ENCODE data around the gene NHS.
A peak's percentile ranks its signal among the peaks of the same experiment; 100 is the strongest.

Gene NHS

DNA sequence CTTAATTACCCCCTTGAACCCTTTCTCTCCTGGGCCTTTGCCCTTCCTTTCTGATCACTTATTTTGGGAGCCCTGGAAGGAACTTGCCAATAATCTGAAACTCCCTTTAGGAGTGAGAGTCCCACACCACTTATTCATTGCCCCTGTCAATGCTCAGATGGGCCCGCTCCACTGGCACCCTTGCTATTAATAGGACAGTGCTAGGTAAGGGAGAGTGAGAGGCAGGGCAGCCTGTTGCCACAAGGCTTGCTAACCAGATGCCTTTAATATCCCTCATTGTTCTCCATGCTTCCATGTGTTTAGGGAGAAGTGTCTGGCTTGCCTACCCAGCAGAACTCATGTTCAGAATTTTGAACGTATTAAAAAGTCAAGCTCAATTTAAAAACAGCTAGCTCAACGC is 1.7 kb upstream of the NHS start:
- no peaks in the 10 kb centered on the region for H3K4me1 ChIP-seq (ENCODE audit: control insufficient read depth, insufficient read depth, low read length)
- no peaks in the 10 kb centered on the region for H3K36me3 ChIP-seq (ENCODE audit: control insufficient read depth, insufficient read depth, low read length)
- H3K27me3 ChIP-seq (ENCODE audit: control insufficient read depth, insufficient read depth, low read length, poor library complexity, severe bottlenecking), result peaks cover 24% of the 10 kb centered on the region
- WGBS, 2 experiments, result 79 to 89% methylated on average over 2 to 3 of the region's 3 CpGs
- H3K9me3 ChIP-seq (ENCODE audit: control insufficient read depth, low read length), result no peaks in the 10 kb centered on the region
- no peak overlapping the region for H3K27ac ChIP-seq (ENCODE audit: insufficient read depth, low read depth, low read length, poor library complexity, severe bottlenecking)
- H3K4me3 ChIP-seq (ENCODE audit: insufficient read depth, low read depth, low read length), result no peak overlapping the region

DNA sequence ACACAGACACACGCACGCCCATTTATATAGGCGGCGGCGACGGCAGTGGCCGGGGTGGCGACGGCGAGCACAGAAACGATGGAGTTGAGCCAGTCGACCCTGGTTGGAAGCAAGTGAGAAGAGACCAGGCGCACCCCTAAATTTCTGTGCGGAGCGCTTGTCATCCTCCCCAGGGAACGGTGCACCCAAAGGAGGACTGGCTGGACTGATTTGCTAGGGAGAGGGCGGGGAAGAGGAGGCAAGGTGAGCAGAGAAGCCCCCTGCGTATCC is 302 bp downstream of the NHS start:
- Histone ChIP-seq H3K4me1 (ENCODE audit: control insufficient read depth, insufficient read depth, low read length) (no peaks in the 10 kb centered on the region), H3K9me3 (ENCODE audit: control insufficient read depth, low read length) (no peaks in the 10 kb centered on the region), H3K27me3 (ENCODE audit: control insufficient read depth, insufficient read depth, low read length, poor library complexity, severe bottlenecking) (peaks cover 29% of the 10 kb centered on the region), H3K27ac (ENCODE audit: insufficient read depth, low read depth, low read length, poor library complexity, severe bottlenecking) (no peak overlapping the region), H3K4me3 (ENCODE audit: insufficient read depth, low read depth, low read length) (peak overlapping the region; percentile 55), H3K36me3 (ENCODE audit: control insufficient read depth, insufficient read depth, low read length) (no peaks in the 10 kb centered on the region)
- WGBS, 2 experiments, result 0% methylated on average over 18 of the region's 18 CpGs

DNA sequence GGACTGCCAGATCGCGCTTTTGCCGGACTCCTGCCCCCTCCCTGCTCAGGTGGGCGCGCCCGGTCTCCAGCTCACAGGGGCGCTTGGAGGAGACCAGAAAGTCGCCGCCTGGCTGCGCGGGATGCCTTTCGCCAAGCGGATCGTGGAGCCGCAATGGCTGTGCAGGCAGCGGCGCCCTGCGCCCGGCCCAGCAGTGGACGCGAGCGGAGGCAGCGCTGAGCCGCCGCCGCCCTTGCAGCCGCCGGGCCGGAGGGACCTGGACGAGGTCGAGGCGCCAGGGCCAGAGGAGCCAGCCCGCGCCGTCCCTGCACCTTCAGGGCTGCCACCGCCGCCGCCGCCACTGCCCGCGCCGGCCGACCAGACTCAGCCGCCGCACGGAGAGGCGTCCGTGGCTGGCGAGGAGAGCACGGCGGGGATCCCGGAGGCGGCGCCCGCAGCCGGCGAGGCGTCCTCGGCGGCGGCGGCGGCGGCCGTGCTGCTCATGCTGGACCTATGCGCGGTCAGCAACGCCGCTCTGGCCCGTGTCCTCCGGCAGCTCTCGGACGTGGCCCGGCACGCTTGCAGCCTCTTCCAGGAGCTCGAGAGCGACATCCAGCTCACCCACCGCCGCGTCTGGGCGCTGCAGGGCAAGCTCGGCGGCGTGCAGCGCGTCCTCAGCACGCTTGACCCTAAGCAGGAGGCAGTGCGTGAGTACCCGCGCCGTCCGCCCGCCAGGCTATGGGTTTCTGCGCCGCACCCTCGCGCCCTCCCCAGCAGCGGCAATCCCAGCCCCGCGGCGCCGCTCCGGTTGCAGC is 834 bp downstream of the NHS start:
- Histone ChIP-seq H3K27ac (ENCODE audit: insufficient read depth, low read depth, low read length, poor library complexity, severe bottlenecking) (no peak overlapping the region), H3K4me1 (ENCODE audit: control insufficient read depth, insufficient read depth, low read length) (no peaks in the 10 kb centered on the region), H3K27me3 (ENCODE audit: control insufficient read depth, insufficient read depth, low read length, poor library complexity, severe bottlenecking) (peaks cover 29% of the 10 kb centered on the region), H3K9me3 (ENCODE audit: control insufficient read depth, low read length) (no peaks in the 10 kb centered on the region), H3K4me3 (ENCODE audit: insufficient read depth, low read depth, low read length) (peak overlapping the region; percentile 55), H3K36me3 (ENCODE audit: control insufficient read depth, insufficient read depth, low read length) (no peaks in the 10 kb centered on the region)
- WGBS, 2 experiments, result 0% methylated on average over 103 of the region's 103 CpGs

DNA sequence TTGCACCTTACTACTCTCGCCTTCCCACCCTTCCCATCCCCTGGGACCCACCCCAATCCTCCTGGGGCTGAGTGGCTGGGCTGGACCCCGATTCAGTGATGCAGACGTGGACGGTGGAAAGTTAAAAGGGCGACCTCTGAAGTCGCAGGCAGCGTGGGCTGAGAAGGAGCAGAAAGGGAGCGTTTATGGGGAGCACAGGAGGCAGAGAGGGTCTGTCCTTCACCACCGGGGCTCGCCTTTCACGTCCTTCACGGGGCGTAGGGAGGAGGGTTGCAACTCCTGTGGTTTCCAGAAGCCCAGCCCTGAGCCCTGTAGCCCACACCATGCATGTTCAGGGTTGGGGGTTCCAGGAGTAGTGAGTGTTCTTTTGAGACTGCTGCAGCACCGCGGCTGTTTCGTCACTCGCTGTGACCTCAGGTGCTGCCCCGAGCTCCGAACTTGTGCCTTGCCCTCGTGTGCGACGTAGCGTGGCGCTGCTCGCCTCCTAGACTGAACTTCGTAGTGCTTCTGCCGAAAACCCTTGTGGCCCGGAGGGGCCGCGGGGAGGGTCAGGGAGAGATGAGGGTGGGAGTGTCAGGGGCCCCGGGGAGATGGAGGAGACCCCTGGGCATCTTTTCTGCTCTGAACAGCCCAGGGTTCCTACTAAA is 1.6 kb downstream of the NHS start:
- Histone ChIP-seq H3K27me3 (ENCODE audit: control insufficient read depth, insufficient read depth, low read length, poor library complexity, severe bottlenecking) (peaks cover 29% of the 10 kb centered on the region), H3K36me3 (ENCODE audit: control insufficient read depth, insufficient read depth, low read length) (no peaks in the 10 kb centered on the region), H3K4me1 (ENCODE audit: control insufficient read depth, insufficient read depth, low read length) (no peaks in the 10 kb centered on the region), H3K4me3 (ENCODE audit: insufficient read depth, low read depth, low read length) (peak overlapping the region; percentile 55), H3K9me3 (ENCODE audit: control insufficient read depth, low read length) (no peaks in the 10 kb centered on the region), H3K27ac (ENCODE audit: insufficient read depth, low read depth, low read length, poor library complexity, severe bottlenecking) (no peak overlapping the region)
- WGBS, 2 experiments, result 1% methylated on average over 31 of the region's 31 CpGs

DNA sequence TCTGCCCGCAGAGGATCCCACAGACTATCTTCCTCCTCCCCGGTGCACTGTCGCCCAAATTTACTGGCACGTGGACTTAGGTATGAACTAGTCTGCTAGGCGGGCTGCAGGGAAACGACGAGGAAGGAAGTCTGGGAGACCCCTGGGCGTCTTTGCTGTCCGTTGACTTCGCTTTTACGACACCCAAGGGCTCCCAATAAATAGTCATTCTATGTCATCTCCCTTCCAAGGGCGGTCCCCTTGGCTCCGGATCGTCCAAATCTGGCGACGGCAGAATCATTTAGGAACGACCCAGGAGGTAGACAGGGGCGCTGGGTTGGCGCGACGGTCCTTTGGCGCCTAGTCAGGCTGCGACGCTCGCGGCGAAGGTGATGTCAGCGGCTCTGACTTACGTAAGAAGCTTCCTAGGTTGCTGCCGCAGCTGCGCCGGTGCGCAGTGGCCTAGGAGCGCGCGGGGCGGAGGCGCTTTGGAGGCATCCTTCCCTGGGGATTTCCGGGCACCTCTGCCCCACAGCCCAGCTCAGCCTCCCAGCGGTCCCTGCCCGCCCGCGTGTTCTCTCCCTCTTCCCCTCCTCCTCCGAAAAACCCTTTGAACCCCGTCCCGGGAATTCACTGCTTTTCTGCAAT is 2.2 kb downstream of the NHS start:
- no peak overlapping the region for H3K27ac ChIP-seq (ENCODE audit: insufficient read depth, low read depth, low read length, poor library complexity, severe bottlenecking)
- no peaks in the 10 kb centered on the region for H3K4me1 ChIP-seq (ENCODE audit: control insufficient read depth, insufficient read depth, low read length)
- H3K36me3 ChIP-seq (ENCODE audit: control insufficient read depth, insufficient read depth, low read length), result no peaks in the 10 kb centered on the region
- H3K27me3 ChIP-seq (ENCODE audit: control insufficient read depth, insufficient read depth, low read length, poor library complexity, severe bottlenecking), result peaks cover 29% of the 10 kb centered on the region
- H3K4me3 ChIP-seq (ENCODE audit: insufficient read depth, low read depth, low read length), result peak overlapping the region; percentile 55
- WGBS, 2 experiments, result 1% methylated on average over 39 to 46 of the region's 46 CpGs
- no peaks in the 10 kb centered on the region for H3K9me3 ChIP-seq (ENCODE audit: control insufficient read depth, low read length)

DNA sequence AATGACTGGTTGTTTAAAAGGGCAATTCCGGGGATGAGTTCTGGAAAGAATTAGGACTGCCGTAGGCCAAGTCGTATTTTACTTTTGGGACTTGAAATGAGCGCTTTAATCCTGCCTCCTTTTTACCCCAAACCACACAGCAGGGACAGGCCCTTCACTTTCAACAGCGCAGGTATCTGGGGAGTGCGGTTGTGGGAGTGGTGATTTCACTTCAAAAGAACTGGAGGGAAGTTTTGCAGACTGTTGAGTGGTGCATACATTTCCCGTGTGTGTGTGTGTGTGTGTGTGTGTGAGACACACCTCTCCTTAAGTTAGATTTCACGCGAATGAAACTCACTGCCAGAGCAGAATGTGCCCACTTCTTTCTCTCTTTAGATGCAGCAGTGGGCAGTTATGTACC is 2.8 kb downstream of the NHS start:
- H3K9me3 ChIP-seq (ENCODE audit: control insufficient read depth, low read length), result no peaks in the 10 kb centered on the region
- 7 to 15% methylated on average over 4 to 8 of the region's 9 CpGs for WGBS, 2 experiments
- H3K4me1 ChIP-seq (ENCODE audit: control insufficient read depth, insufficient read depth, low read length), result no peaks in the 10 kb centered on the region
- H3K4me3 ChIP-seq (ENCODE audit: insufficient read depth, low read depth, low read length), result peak overlapping the region; percentile 55
- peaks cover 29% of the 10 kb centered on the region for H3K27me3 ChIP-seq (ENCODE audit: control insufficient read depth, insufficient read depth, low read length, poor library complexity, severe bottlenecking)
- no peaks in the 10 kb centered on the region for H3K36me3 ChIP-seq (ENCODE audit: control insufficient read depth, insufficient read depth, low read length)
- H3K27ac ChIP-seq (ENCODE audit: insufficient read depth, low read depth, low read length, poor library complexity, severe bottlenecking), result no peak overlapping the region

DNA sequence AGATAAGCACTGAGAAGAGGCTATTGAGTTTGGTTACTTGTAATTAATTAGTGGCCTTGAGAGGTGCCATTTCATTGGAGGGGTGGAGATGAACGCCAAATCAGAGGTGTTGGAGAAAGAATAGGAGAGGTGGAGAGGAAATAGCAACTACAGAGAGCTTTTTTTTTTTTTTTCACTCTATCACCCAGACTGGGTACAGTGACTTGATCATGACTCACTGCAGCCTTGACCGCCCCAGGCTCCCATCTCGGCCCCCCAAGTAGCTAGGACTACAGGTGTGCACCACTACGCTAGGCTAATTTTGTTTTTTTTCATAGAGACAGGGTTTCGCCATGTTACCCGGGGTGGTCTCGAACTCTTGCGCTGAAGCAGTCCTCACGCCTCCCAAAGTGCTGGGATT is 5.2 kb downstream of the NHS start:
- H3K4me1 ChIP-seq (ENCODE audit: control insufficient read depth, insufficient read depth, low read length), result no peaks in the 10 kb centered on the region
- H3K4me3 ChIP-seq (ENCODE audit: insufficient read depth, low read depth, low read length), result no peak overlapping the region
- H3K36me3 ChIP-seq (ENCODE audit: control insufficient read depth, insufficient read depth, low read length), result no peaks in the 10 kb centered on the region
- H3K27me3 ChIP-seq (ENCODE audit: control insufficient read depth, insufficient read depth, low read length, poor library complexity, severe bottlenecking), result peaks cover 29% of the 10 kb centered on the region
- 94 to 95% methylated on average over 9 of the region's 9 CpGs for WGBS, 2 experiments
- H3K27ac ChIP-seq (ENCODE audit: insufficient read depth, low read depth, low read length, poor library complexity, severe bottlenecking), result no peak overlapping the region
- no peaks in the 10 kb centered on the region for H3K9me3 ChIP-seq (ENCODE audit: control insufficient read depth, low read length)

DNA sequence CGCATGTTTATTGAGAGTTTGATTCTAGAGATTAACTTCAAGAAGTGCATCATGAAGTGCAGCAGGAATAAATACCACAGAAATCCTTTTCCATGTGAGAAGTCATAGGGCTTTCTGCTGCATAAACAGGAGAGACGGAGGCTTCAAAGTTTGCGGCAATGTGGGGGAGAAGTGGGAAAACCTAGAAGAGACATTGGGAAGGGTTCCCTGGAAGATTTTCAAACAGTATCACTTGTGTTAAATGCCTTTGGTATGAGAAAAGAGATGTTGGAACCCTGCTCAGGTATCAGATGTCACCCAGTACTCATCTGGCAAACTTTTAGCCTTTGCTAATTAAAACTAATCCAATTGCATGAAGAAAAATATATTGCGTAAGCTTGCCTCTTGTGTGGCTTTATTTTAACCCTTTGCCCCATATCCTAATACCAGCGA is 15.4 kb downstream of the NHS start:
- H3K36me3 ChIP-seq (ENCODE audit: control insufficient read depth, insufficient read depth, low read length), result no peaks in the 10 kb centered on the region
- H3K27me3 ChIP-seq (ENCODE audit: control insufficient read depth, insufficient read depth, low read length, poor library complexity, severe bottlenecking), result no peaks in the 10 kb centered on the region
- no peaks in the 10 kb centered on the region for H3K4me1 ChIP-seq (ENCODE audit: control insufficient read depth, insufficient read depth, low read length)
- H3K9me3 ChIP-seq (ENCODE audit: control insufficient read depth, low read length), result no peaks in the 10 kb centered on the region
- WGBS, 2 experiments, result 94 to 97% methylated on average over 2 to 5 of the region's 5 CpGs
- no peak overlapping the region for H3K27ac ChIP-seq (ENCODE audit: insufficient read depth, low read depth, low read length, poor library complexity, severe bottlenecking)
- no peak overlapping the region for H3K4me3 ChIP-seq (ENCODE audit: insufficient read depth, low read depth, low read length)

DNA sequence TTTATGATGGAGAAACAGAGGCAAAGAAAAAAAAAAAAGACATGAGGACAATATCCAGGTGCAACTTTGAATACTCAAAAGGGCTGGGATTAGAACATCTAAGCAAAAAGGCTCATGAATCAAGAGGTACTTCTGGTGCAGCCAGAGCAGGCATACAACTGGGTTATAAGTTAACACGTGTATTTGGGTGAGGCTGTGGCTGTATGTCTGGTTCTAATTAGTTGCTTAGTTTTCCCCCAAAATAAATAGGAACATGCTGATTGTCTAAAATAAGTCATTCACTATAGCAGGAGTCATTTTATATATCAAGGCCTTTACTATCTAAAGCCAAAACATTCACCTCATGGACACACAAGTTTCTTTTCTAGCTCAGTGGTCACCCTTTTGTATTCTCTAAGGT is 20.2 kb downstream of the NHS start:
- Histone ChIP-seq H3K36me3 (ENCODE audit: control insufficient read depth, insufficient read depth, low read length) (no peaks in the 10 kb centered on the region), H3K9me3 (ENCODE audit: control insufficient read depth, low read length) (no peaks in the 10 kb centered on the region), H3K27me3 (ENCODE audit: control insufficient read depth, insufficient read depth, low read length, poor library complexity, severe bottlenecking) (no peaks in the 10 kb centered on the region), H3K27ac (ENCODE audit: insufficient read depth, low read depth, low read length, poor library complexity, severe bottlenecking) (no peak overlapping the region), H3K4me3 (ENCODE audit: insufficient read depth, low read depth, low read length) (no peak overlapping the region), H3K4me1 (ENCODE audit: control insufficient read depth, insufficient read depth, low read length) (no peaks in the 10 kb centered on the region)
- WGBS, 2 experiments, result 83% methylated on average over 1 of the region's 1 CpG; no CpG with 5 or more reads in 1 of the 2 experiments

DNA sequence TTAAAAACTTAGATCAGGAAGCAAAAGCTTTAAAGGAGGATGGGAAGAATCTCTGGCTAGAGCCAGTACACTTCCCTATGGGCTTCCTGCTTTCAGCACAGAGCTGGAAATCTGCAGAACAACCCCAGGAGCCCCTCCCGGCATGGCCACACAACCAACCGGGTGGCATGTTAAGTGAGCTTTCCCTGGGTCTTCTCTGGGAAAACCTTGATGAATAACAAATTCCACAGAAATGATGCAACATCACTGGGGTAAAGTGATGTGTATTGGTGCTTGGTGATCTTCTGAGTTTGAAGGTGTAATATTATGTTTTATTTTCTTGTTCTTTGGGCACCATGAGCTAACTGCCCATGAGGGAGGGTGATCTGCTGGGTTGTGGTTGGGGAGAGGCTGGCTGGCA is 22.1 kb downstream of the NHS start:
- 91% methylated on average over 2 of the region's 2 CpGs for WGBS, 2 experiments
- H3K9me3 ChIP-seq (ENCODE audit: control insufficient read depth, low read length), result no peaks in the 10 kb centered on the region
- H3K27me3 ChIP-seq (ENCODE audit: control insufficient read depth, insufficient read depth, low read length, poor library complexity, severe bottlenecking), result no peaks in the 10 kb centered on the region

More for the DNA sequence above, 22.1 kb downstream of the NHS start:
- Histone ChIP-seq H3K27ac (ENCODE audit: insufficient read depth, low read depth, low read length, poor library complexity, severe bottlenecking) (no peak overlapping the region), H3K4me3 (ENCODE audit: insufficient read depth, low read depth, low read length) (no peak overlapping the region), H3K4me1 (ENCODE audit: control insufficient read depth, insufficient read depth, low read length) (no peaks in the 10 kb centered on the region), H3K36me3 (ENCODE audit: control insufficient read depth, insufficient read depth, low read length) (no peaks in the 10 kb centered on the region)

All from ectodermal cell (in vitro differentiated cells).